Measurements from ENCODE around the gene FILIP1L. TPM values are rescaled to one million over a fixed set of nuclear protein-coding genes. Genes with fewer than 3 reads are reported as not detected.

Gene FILIP1L
- polyA plus RNA-seq, 3 donors: 0.13 to 0.40 (median 0.25) TPM

DNA sequence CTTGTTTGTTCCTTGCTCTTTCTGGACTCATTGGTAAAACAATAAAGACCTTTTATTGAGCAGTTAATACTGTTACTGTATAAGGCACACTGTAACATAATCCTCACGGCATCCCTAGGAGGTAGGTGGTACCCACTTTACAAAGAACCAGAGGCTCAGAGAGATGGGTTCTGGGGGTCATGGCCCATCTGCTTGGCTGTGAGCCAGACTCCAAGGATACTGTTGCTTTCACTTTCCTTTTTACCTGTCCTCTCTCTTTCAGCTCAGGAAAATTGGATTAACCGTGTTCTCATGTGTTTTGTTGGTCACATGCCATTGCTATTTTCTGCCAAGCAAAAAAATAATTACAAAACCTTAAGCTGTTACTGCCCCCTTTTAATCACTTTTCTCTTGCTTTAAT is 34.8 kb upstream of the FILIP1L start:
- no peaks in the 10 kb centered on the region for H3K9me3 ChIP-seq (replicated peaks in 1 of 2; ENCODE audit: control insufficient read depth in 1 of 2, insufficient read depth in 1 of 2, low read length in 2 of 2)
- no peak overlapping the region for H2AFZ ChIP-seq (ENCODE audit: insufficient read depth, low read depth, low read length, poor library complexity, severe bottlenecking)
- H3K27me3 ChIP-seq (ENCODE audit: control insufficient read depth in 2 of 2, insufficient read depth in 2 of 2, low read length in 2 of 2): no peaks in the 10 kb centered on the region
- H4K20me1 ChIP-seq (ENCODE audit: insufficient read depth, low read length): no peaks in the 10 kb centered on the region
- Mint-ChIP-seq H3K4me1 (no peaks in the 10 kb centered on the region), H3K27ac (no peak overlapping the region), H3K36me3 (peaks cover 5 to 7% of the 10 kb centered on the region in 2 donors), H3K27me3 (ENCODE audit: low read depth in 3 of 3) (peaks cover 0 to 2% (median 0%) of the 10 kb centered on the region in 3 donors), H3K4me3 (no peak overlapping the region), H3K9me3 (peaks cover 0 to 3% (median 1%) of the 10 kb centered on the region in 7 donors)
- 100% methylated on average over 1 of the region's 2 CpGs for WGBS (ENCODE audit: insufficient coverage)
- no peak overlapping the region for H3K4me3 ChIP-seq (replicated peaks in 1 of 3; ENCODE audit: low read depth in 2 of 3, low read length in 3 of 3)
- TF ChIP-seq, protein P1, sequence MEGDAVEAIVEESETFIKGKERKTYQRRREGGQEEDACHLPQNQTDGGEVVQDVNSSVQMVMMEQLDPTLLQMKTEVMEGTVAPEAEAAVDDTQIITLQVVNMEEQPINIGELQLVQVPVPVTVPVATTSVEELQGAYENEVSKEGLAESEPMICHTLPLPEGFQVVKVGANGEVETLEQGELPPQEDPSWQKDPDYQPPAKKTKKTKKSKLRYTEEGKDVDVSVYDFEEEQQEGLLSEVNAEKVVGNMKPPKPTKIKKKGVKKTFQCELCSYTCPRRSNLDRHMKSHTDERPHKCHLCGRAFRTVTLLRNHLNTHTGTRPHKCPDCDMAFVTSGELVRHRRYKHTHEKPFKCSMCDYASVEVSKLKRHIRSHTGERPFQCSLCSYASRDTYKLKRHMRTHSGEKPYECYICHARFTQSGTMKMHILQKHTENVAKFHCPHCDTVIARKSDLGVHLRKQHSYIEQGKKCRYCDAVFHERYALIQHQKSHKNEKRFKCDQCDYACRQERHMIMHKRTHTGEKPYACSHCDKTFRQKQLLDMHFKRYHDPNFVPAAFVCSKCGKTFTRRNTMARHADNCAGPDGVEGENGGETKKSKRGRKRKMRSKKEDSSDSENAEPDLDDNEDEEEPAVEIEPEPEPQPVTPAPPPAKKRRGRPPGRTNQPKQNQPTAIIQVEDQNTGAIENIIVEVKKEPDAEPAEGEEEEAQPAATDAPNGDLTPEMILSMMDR (IDR thresholded peaks at IDR 0.05): no peak
- H3K4me1 ChIP-seq (ENCODE audit: control insufficient read depth in 1 of 2, insufficient read depth in 2 of 2, low read length in 2 of 2): no peaks in the 10 kb centered on the region
- H3K9ac ChIP-seq (ENCODE audit: insufficient read depth, low read length, poor library complexity, severe bottlenecking): no peak overlapping the region
- H3K27ac ChIP-seq (ENCODE audit: low read depth in 1 of 2, low read length in 2 of 2): no peak overlapping the region
- intact Hi-C loops (cut with micrococcal nuclease): no loop called here
- H3K79me2 ChIP-seq (ENCODE audit: insufficient read depth, low read length): no peaks in the 10 kb centered on the region
- no peak for DNase-seq
- H3K36me3 ChIP-seq (replicated peaks in 1 of 2; ENCODE audit: control insufficient read depth in 1 of 2, insufficient read depth in 2 of 2, low read length in 2 of 2): no peaks in the 10 kb centered on the region
- H3K4me2 ChIP-seq (replicated peaks; ENCODE audit: extremely low read depth, low read length, poor library complexity, severe bottlenecking): no peak overlapping the region

GRCh38 chr3:100144255-100144866 is 30.1 kb upstream of the FILIP1L start:
- Mint-ChIP-seq H3K27me3 (ENCODE audit: low read depth in 3 of 3) (peaks cover 0 to 2% (median 0%) of the 10 kb centered on the region in 3 donors), H3K4me1 (no peaks in the 10 kb centered on the region), H3K4me3 (no peak overlapping the region), H3K27ac (no peak overlapping the region), H3K9me3 (peaks cover 0 to 12% (median 8%) of the 10 kb centered on the region in 7 donors), H3K36me3 (peaks cover under 1 to 2% of the 10 kb centered on the region in 2 donors)
- Histone ChIP-seq H2AFZ (ENCODE audit: insufficient read depth, low read depth, low read length, poor library complexity, severe bottlenecking) (no peak overlapping the region), H3K4me1 (ENCODE audit: control insufficient read depth in 1 of 2, insufficient read depth in 2 of 2, low read length in 2 of 2) (no peaks in the 10 kb centered on the region), H3K4me2 (replicated peaks; ENCODE audit: extremely low read depth, low read length, poor library complexity, severe bottlenecking) (no peak overlapping the region), H3K9ac (ENCODE audit: insufficient read depth, low read length, poor library complexity, severe bottlenecking) (no peak overlapping the region), H3K27ac (ENCODE audit: low read depth in 1 of 2, low read length in 2 of 2) (no peak overlapping the region), H4K20me1 (ENCODE audit: insufficient read depth, low read length) (no peaks in the 10 kb centered on the region), H3K27me3 (ENCODE audit: control insufficient read depth in 2 of 2, insufficient read depth in 2 of 2, low read length in 2 of 2) (no peaks in the 10 kb centered on the region), H3K79me2 (ENCODE audit: insufficient read depth, low read length) (no peaks in the 10 kb centered on the region), H3K4me3 (replicated peaks in 1 of 3; ENCODE audit: low read depth in 2 of 3, low read length in 3 of 3) (no peak overlapping the region), H3K9me3 (replicated peaks in 1 of 2; ENCODE audit: control insufficient read depth in 1 of 2, insufficient read depth in 1 of 2, low read length in 2 of 2) (no peaks in the 10 kb centered on the region), H3K36me3 (replicated peaks in 1 of 2; ENCODE audit: control insufficient read depth in 1 of 2, insufficient read depth in 2 of 2, low read length in 2 of 2) (no peaks in the 10 kb centered on the region)
- TF ChIP-seq, protein P1 (IDR thresholded peaks at IDR 0.05): no peak
- intact Hi-C loops (cut with micrococcal nuclease): no loop called here
- no peak for DNase-seq
- no CpG with 5 or more reads among the region's 1 CpG for WGBS (ENCODE audit: insufficient coverage)

Data from CD14-positive monocyte (primary cell).